Activated CD8-positive, alpha-beta memory T cell treated with anti-CD3 and anti-CD28 coated beads for 36 hours (primary cell): ENCODE results near the gene SDK1. TPM values are rescaled to one million over a fixed set of nuclear protein-coding genes. Genes with fewer than 3 reads are reported as not detected.

Experiments used
- CTCF ChIA-PET: fragments of 350-600 bp; sonication (Branson Sonifier 250); formaldehyde crosslinking; loops from one replicate; lab custom pipeline; 2021; ENCODE audit warnings: antibody characterized with exemption; lab: Charles Lee
- POLR2A ChIA-PET: fragments of 350-600 bp; sonication (Branson Sonifier 250); formaldehyde crosslinking; loops from one replicate; lab custom pipeline; 2021; ENCODE audit warnings: antibody characterized with exemption; lab: Charles Lee
- total RNA-seq, 2 experiments: library from RNA; stranded (reverse); gene quantifications; one replicate each; pipeline ENCODE4 v1.2.3, GENCODE V29; 2021

The SDK1 gene
- total RNA-seq, 2 experiments from 2014 or later, result 0.15 to 0.50 TPM

- ChIA-PET CTCF (no interaction called here), POLR2A (no interaction called here)
These were observed 578.5 kb downstream of the SDK1 start for GRCh38 chr7:3879355-3880075.

GRCh38 chr7:3880228-3880987 lies 579.4 kb downstream of the SDK1 start:
- POLR2A ChIA-PET, result no interaction called here
- CTCF ChIA-PET, result no interaction called here

DNA sequence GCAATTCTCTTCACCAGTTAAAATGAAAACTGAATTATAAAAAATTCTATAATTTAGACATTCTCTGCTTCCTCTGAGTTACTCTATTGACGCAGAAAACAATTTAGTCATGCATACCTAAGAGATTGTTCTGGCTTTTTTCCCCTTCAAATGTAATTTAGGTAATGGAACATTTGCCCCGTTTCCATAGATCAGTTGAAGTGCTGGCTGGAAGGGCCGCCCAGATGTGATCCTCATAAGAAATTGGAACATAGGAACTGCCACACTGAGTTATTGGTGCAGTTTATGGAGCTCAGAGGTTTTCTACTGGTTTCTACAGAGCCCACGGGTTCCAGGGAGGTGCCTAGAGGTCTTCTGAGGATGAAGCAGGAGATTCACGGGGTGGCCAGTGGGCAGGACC lies 581.7 kb downstream of the SDK1 start:
- POLR2A ChIA-PET, result no interaction called here
- CTCF ChIA-PET, result no interaction called here

DNA sequence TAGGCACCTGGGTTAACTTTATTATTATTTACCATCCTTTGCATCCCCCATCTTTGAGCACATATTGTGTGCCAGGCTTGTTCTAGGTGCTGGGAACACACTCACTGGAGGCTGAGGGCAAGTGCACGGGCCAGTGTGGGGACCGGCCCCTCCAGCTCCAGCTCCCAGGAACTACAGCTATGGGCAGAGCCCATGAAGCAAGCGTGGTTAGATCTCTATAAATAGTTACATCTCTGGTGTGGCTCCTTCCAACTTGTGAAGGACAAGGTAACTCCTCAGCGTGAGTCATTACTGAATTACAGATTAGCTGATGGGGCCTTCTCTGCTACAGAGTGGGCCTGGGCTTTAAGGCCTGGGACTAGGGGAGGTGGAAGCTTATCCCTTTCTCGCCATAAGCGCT lies 583.5 kb downstream of the SDK1 start:
- ChIA-PET CTCF (no interaction called here), POLR2A (no interaction called here)

DNA sequence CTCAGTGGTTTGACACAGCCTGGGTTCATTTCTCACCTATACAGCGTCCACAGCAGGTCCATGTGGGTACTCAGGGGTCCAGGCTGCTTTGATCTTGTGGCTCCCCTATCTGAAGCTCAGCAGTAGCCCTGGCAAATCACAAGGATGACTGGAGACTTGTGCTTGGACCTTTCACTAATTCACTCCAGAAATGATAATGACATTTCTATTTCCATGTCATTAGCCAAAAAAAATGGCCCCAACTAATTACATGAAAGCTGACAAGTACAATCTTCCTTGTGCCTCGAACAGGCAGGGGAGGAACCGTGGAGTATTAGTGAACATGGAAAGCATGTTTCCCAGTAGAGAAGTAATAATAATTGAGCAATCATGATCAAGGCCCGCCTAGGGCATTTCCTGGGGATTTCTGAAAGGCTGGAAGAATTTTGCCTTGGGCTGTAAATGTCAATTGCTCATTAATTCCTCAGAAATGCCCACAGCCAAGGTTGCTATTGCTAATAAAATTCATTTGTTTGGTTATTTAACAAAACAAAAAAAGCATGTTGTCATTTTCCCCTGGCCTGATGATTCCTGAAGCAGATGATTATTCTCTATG lies 586.1 kb downstream of the SDK1 start:
- CTCF ChIA-PET, result no interaction called here
- POLR2A ChIA-PET, result no interaction called here

DNA sequence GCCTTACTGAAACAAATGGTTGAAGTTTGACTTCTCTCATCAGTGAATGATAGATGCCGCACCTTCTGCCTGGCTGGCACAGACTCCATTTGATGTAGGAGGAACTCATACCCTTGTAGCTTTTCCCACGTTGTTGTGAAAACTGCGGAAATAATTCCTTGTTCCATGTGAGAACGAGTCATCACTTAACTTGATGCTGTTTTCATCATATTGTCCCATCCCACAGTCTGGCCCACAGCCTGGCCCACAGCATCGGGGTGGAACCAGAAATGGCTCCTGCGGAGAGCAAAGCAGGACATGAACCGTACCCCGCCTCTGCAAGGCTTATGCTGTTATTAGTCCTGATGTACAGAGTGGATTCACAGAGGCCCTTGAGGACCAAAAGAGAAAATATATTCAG lies 587.0 kb downstream of the SDK1 start:
- ChIA-PET POLR2A (no interaction called here), CTCF (no interaction called here)

GRCh38 chr7:3892157-3892556 lies 591.1 kb downstream of the SDK1 start:
- CTCF ChIA-PET, result no interaction called here
- POLR2A ChIA-PET, result no interaction called here

DNA sequence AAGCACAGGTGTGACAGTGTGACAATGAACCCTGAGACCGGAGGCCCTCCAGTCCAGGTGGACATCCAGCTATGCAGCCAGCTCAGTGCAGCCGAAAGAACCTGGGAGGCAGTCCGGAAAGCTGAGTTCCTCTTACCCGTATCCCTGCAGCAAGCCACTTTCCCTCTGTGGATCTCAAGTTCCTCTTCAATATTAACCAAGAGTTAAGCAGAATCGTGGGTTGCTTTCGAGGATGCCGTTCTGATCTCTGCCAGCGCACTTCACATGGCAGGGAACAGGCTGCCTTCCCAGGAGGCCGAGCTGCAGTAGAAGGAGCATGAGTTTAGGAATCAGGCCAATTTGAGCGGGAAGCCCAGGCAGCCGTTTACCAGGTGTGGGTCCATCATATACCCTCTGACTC lies 591.6 kb downstream of the SDK1 start:
- CTCF ChIA-PET, result no interaction called here
- POLR2A ChIA-PET, result no interaction called here

DNA sequence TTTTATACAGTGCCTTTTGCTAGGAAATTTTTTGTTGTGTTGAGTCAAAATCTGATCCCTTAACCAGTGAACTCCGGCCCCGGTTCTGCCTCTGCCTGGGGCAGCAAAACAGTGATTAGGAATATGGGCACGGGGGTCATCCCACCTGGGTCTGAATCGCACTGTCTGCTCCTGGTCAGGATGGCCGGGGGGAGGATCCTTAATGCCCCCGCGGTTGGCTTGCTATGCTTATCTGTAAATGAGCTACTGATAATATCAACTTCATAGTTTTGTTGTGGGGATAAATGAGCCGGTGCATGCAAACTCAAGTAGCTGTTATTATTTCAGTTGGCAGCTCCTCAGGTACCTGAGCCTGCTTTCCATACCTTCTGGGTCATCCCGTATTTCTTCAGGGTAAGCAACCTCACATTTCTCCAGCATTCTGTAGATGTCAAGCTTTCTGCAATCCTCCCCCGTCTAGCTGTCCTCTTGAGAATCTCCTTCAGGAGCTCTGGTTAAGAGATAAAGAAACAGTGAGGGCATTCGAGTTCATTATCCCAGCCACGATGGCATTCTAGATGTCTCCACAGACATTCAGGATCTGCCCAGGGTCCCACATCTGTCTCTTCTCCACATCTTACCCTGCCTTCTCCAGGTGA lies 592.2 kb downstream of the SDK1 start:
- ChIA-PET POLR2A (no interaction called here), CTCF (interaction anchor here (1.0 kb wide), 1 partner anchor 1028 kb away, joined by 3 read pairs; no protein-coding TSS in a partner anchor)

DNA sequence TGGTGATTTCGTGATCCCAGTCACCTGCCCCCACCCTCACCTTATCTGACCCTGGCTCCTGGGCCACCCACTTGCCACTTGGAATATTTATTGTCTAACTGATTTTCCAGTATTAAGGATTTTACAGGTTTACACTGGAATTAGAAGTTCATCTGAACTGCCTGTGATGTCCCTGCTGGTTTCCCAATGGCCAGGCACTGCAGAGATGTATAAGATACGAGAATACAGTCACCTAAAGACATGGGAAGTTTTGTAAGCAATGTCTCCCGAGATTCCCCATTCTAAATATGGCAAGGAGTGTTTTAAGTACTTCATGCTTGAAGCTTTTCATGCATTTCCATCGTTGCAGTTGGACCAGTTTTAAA lies 592.7 kb downstream of the SDK1 start:
- POLR2A ChIA-PET, result interaction anchor here (0.7 kb wide), 2 partner anchors 464 to 519 kb away, joined by 4 to 6 read pairs; no protein-coding TSS in a partner anchor
- CTCF ChIA-PET, result interaction anchor here (1.0 kb wide), 1 partner anchor 1028 kb away, joined by 3 read pairs; no protein-coding TSS in a partner anchor

- ChIA-PET CTCF (no interaction called here), POLR2A (no interaction called here)
These were observed 594.5 kb downstream of the SDK1 start for GRCh38 chr7:3895341-3896116.

DNA sequence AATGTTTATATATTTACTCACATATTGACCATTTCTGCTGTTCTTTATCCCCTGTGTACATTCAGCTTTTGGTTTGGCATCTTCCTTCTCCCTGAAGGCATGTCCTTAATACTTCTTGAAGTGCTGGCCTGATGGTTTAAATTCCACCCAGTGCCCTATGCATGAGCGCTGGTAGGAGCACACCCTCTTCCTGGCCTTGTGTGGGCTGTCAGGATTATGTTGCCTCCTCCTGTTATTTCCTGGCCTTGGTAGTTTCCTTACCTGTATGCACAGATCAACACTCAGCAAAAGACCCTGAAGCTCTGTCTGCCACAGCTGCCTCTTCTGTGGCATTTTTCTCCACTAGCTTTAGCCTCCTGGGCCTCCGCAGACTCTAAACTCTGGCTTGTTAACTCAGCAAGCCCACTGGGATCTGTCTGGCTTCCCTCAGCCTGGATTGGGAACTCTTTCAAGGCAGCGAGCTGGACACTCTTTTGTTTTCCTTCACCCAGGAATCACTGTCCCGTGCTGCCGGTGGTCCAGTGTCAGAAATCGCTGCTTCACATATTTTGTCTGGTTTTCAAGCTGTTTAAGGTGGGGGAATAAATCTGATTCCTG lies 595.2 kb downstream of the SDK1 start:
- ChIA-PET POLR2A (no interaction called here), CTCF (no interaction called here)

DNA sequence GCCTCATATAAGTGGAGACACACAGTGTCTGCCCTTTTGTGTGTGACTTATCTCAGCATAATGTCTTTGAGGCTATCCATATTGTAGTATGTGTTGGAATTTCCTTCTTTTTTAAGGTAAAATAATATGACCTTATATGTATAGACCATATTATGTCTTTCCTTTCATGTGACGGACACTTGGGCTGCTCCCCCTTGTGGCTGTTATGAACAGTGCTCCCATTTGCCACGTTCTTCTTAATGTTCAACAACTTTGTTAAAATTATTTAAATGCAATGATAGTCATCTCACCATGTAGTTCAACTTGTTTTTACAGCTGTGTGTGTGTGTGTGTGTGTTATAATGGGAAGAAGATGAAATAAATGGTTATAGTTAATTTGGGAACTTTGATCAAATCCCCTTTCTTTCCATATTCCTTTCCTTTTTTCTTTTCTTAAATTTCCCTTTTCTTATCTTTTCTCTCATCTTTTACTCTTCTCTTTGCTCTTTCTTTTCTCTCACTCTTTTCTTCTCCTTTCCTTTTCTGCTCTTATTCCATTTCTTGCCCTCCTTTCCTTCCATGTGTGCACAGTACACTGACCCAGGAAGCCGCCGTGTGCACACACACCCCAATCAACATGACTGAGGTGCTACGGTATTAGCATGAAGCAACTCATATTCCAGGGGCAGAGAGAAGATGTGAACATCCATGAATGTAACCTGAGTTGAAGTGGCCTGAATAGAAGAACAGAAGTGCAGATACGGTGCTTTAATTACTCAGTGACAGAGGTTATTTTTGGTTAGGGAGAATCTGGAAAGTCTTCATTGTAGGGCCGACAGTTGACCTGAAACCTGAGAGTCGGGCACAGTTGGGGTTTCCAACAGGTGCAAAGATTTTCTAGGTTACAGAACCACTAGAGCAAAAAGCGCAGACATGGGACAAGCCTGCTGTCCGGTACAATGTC lies 596.6 kb downstream of the SDK1 start:
- CTCF ChIA-PET, result no interaction called here
- POLR2A ChIA-PET, result no interaction called here

GRCh38 chr7:3899559-3899991 lies 598.5 kb downstream of the SDK1 start:
- ChIA-PET POLR2A (no interaction called here), CTCF (no interaction called here)

DNA sequence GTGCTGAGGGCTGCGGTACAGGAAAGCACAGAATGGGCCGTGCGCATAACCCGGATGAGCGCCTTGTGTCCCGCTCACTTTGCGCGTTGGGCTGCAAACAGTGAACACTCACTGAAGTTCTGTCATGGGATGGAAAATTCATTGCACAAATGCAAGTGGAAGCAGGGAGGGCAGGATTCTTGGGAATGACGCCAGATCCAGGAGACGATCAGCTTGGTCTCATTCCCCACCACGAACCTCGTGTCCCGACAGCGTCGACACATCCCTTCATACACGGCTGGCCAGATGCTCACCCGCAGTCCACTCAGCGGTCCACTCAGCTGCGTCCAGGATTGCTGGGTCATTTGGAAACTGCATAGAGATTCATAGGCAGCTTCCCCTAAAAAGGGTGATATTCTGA lies 607.1 kb downstream of the SDK1 start:
- CTCF ChIA-PET, result no interaction called here
- POLR2A ChIA-PET, result no interaction called here

GRCh38 chr7:3909128-3909527 lies 608.1 kb downstream of the SDK1 start:
- CTCF ChIA-PET, result no interaction called here
- POLR2A ChIA-PET, result no interaction called here

GRCh38 chr7:3910054-3910453 lies 609.0 kb downstream of the SDK1 start:
- ChIA-PET CTCF (no interaction called here), POLR2A (no interaction called here)

DNA sequence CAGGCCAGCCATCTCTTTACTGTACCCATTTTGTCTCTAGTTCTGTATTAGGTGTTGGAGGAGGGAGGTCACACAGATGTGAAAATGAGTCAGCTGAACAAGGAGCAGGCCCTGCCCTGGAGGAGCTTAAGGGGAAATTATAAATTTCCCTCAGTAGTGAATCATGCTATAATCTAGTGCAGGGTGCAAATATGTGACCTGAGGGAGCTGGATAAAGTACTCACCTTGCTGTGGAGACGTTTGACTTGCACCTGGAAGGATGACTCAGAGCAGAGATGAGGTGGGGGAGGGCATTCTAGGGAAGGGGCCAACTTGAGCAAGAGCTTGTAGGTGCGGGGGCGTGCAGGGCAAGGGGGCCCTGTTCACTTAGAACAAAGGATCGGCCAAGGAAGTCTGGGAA lies 610.6 kb downstream of the SDK1 start:
- ChIA-PET CTCF (no interaction called here), POLR2A (no interaction called here)
